Loucy (cell line): ENCODE measurements around the gene DPYSL4.

Source experiments
- EZH2phosphoT487 ChIP-seq: fragments of 200-600 bp; IDR thresholded peaks from 2 replicates; pipeline ENCODE4 v1.6.1; 2018; ENCODE audit warnings: antibody characterized with exemption, mild to moderate bottlenecking, moderate library complexity, borderline replicate concordance
- TF ChIP-seq, protein P1 (sequence below): fragments of 200-600 bp; sonication (generic); conservative IDR thresholded peaks from 2 replicates; pipeline ENCODE4 v1.5.1; 2014; ENCODE audit warnings: mild to moderate bottlenecking, antibody characterized with exemption, low read length

DNA sequence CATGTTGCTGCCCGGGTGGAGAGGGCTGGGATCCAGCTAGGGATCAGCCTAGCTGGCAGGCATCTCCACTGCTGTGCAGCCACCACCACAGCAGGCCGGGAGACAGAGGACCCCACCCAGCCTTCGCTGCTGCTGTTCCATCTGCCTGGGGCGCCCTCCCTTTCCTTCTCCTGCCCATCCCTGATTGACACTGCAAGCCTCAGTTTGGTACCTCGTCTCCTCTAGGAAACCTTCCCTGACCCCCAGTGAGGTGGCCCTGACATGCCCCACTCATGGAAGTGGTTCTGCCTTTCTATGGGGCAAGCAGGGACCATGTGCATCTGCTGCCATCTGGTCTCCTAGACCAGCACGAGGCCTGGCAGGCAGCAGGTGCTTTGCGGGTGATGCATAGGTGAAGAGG is 30.4 kb upstream of the DPYSL4 start:
- TF ChIP-seq, protein P1, sequence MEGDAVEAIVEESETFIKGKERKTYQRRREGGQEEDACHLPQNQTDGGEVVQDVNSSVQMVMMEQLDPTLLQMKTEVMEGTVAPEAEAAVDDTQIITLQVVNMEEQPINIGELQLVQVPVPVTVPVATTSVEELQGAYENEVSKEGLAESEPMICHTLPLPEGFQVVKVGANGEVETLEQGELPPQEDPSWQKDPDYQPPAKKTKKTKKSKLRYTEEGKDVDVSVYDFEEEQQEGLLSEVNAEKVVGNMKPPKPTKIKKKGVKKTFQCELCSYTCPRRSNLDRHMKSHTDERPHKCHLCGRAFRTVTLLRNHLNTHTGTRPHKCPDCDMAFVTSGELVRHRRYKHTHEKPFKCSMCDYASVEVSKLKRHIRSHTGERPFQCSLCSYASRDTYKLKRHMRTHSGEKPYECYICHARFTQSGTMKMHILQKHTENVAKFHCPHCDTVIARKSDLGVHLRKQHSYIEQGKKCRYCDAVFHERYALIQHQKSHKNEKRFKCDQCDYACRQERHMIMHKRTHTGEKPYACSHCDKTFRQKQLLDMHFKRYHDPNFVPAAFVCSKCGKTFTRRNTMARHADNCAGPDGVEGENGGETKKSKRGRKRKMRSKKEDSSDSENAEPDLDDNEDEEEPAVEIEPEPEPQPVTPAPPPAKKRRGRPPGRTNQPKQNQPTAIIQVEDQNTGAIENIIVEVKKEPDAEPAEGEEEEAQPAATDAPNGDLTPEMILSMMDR: no peak
- TF ChIP-seq EZH2phosphoT487: no peak
